Parathyroid adenoma (tissue), 2 donors: ENCODE data around the gene SLC25A13.

ENCODE experiments used
- H2AFZ ChIP-seq: fragments of 300-600 bp; sonication (generic); one replicate; pipeline ENCODE4 v1.7.0; 2017; ENCODE audit warnings: antibody characterized with exemption, mild to moderate bottlenecking
- H3K27ac ChIP-seq: fragments of 300-600 bp; sonication (generic); one replicate; pipeline ENCODE4 v1.7.0; 2017
- H3K27me3 ChIP-seq: fragments of 300-600 bp; sonication (generic); one replicate; pipeline ENCODE4 v1.7.0; 2017; ENCODE audit warnings: low read length; ENCODE audit not compliant: control insufficient read depth, insufficient read depth
- H3K36me3 ChIP-seq: fragments of 300-600 bp; sonication (generic); one replicate; pipeline ENCODE4 v1.7.0; 2017; ENCODE audit warnings: low read length; ENCODE audit not compliant: control insufficient read depth, insufficient read depth
- H3K4me1 ChIP-seq: fragments of 300-600 bp; sonication (generic); one replicate; pipeline ENCODE4 v1.7.0; 2017; ENCODE audit warnings: control low read depth
- H3K4me2 ChIP-seq: fragments of 300-600 bp; sonication (generic); one replicate; pipeline ENCODE4 v1.7.0; 2017; ENCODE audit warnings: low read length
- H3K4me3 ChIP-seq: fragments of 300-600 bp; sonication (generic); one replicate; pipeline ENCODE4 v1.7.0; 2017; ENCODE audit warnings: low read depth, low read length
- H3K79me2 ChIP-seq: fragments of 300-600 bp; sonication (generic); one replicate; pipeline ENCODE4 v1.7.0; 2017; ENCODE audit warnings: control low read depth
- H3K9ac ChIP-seq: fragments of 300-600 bp; sonication (generic); one replicate; pipeline ENCODE4 v1.7.0; 2017; ENCODE audit warnings: mild to moderate bottlenecking
- H3K9me3 ChIP-seq: fragments of 300-600 bp; sonication (generic); one replicate; pipeline ENCODE4 v1.7.0; 2017; ENCODE audit warnings: low read length; ENCODE audit not compliant: control insufficient read depth
- CTCF ChIP-seq: fragments of 300-600 bp; sonication (generic); IDR thresholded peaks from one replicate; pipeline ENCODE4 v1.7.0; 2017; ENCODE audit warnings: antibody characterized with exemption, mild to moderate bottlenecking
- donor health status: primary hyperparathyroidism.

Gene SLC25A13

GRCh38 chr7:96243241-96243640, 78.7 kb downstream of the SLC25A13 start:
- Histone ChIP-seq H3K36me3 (no peaks in the 10 kb centered on the region), H3K4me1 (no peaks in the 10 kb centered on the region), H3K79me2 (peaks cover 24% of the 10 kb centered on the region), H3K9ac (no peak overlapping the region), H2AFZ (no peak overlapping the region), H3K9me3 (no peaks in the 10 kb centered on the region), H3K4me3 (no peak overlapping the region), H3K27ac (no peak overlapping the region), H3K4me2 (no peak overlapping the region), H3K27me3 (no peaks in the 10 kb centered on the region)
- TF ChIP-seq CTCF: no peak

GRCh38 chr7:96241855-96242254, 80.0 kb downstream of the SLC25A13 start:
- Histone ChIP-seq H3K27ac (no peak overlapping the region), H3K27me3 (no peaks in the 10 kb centered on the region), H3K9ac (no peak overlapping the region), H3K4me3 (no peak overlapping the region), H3K79me2 (peaks cover 24% of the 10 kb centered on the region), H3K36me3 (no peaks in the 10 kb centered on the region), H2AFZ (no peak overlapping the region), H3K9me3 (no peaks in the 10 kb centered on the region), H3K4me1 (no peaks in the 10 kb centered on the region), H3K4me2 (no peak overlapping the region)
- TF ChIP-seq CTCF: no peak

GRCh38 chr7:96238976-96239766, 82.7 kb downstream of the SLC25A13 start:
- Histone ChIP-seq H3K4me2 (no peak overlapping the region), H3K27ac (no peak overlapping the region), H3K4me1 (peaks cover 8% of the 10 kb centered on the region), H3K9ac (no peak overlapping the region), H2AFZ (no peak overlapping the region), H3K27me3 (no peaks in the 10 kb centered on the region), H3K79me2 (peaks cover 13% of the 10 kb centered on the region), H3K4me3 (no peak overlapping the region), H3K36me3 (no peaks in the 10 kb centered on the region), H3K9me3 (no peaks in the 10 kb centered on the region)
- no peak for TF ChIP-seq CTCF

GRCh38 chr7:96238474-96238873, 83.4 kb downstream of the SLC25A13 start:
- Histone ChIP-seq H2AFZ (no peak overlapping the region), H3K79me2 (peaks cover 9% of the 10 kb centered on the region), H3K9ac (no peak overlapping the region), H3K4me3 (no peak overlapping the region), H3K9me3 (no peaks in the 10 kb centered on the region), H3K4me1 (peaks cover 8% of the 10 kb centered on the region), H3K27me3 (no peaks in the 10 kb centered on the region), H3K27ac (no peak overlapping the region), H3K36me3 (no peaks in the 10 kb centered on the region), H3K4me2 (no peak overlapping the region)
- TF ChIP-seq CTCF: no peak

- Histone ChIP-seq H3K4me1 (peaks cover 8% of the 10 kb centered on the region), H3K4me2 (no peak overlapping the region), H3K79me2 (peaks cover 2% of the 10 kb centered on the region), H3K9ac (no peak overlapping the region), H3K27me3 (no peaks in the 10 kb centered on the region), H3K36me3 (no peaks in the 10 kb centered on the region), H3K27ac (no peak overlapping the region), H2AFZ (no peak overlapping the region), H3K4me3 (no peak overlapping the region), H3K9me3 (no peaks in the 10 kb centered on the region)
- no peak for TF ChIP-seq CTCF
These were observed 84.9 kb downstream of the SLC25A13 start for GRCh38 chr7:96237040-96237439.
